ENCODE measurements around the gene BFAR. TPM values are rescaled to one million over a fixed set of nuclear protein-coding genes. Genes with fewer than 3 reads are reported as not detected.

BFAR gene
- total RNA-seq, 1 donor from 2014 or later, result 90.2 TPM

DNA sequence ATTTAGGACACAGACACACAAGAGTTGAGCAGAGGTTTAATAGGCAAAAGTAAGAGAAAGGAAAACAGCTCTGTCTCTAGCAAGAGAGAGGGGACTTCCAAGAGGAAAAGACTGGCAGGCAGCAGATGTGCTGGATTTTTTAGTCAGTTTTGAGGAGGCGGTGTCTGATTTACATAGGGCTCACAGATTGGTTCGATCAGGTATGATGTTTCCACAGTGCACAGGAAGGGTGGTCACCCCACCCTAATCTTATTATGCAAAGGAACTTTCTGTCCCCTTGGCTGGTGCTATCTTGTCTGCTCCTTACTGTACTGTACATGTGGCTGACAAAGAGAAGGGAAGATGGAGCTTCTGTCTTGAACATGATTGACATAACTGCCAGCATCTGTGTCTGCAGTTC lies 25.3 kb downstream of the BFAR start:
- DNase-seq, result no peak
- Histone ChIP-seq H3K9me3 (no peaks in the 10 kb centered on the region), H3K27me3 (ENCODE audit: low read depth) (no peaks in the 10 kb centered on the region), H3K4me1 (peaks cover 28% of the 10 kb centered on the region), H3K27ac (peak overlapping the region; percentile 85), H3K36me3 (peaks cover 98% of the 10 kb centered on the region), H3K4me3 (no peak overlapping the region)
- ATAC-seq, result no peak
- TF ChIP-seq, protein P1, sequence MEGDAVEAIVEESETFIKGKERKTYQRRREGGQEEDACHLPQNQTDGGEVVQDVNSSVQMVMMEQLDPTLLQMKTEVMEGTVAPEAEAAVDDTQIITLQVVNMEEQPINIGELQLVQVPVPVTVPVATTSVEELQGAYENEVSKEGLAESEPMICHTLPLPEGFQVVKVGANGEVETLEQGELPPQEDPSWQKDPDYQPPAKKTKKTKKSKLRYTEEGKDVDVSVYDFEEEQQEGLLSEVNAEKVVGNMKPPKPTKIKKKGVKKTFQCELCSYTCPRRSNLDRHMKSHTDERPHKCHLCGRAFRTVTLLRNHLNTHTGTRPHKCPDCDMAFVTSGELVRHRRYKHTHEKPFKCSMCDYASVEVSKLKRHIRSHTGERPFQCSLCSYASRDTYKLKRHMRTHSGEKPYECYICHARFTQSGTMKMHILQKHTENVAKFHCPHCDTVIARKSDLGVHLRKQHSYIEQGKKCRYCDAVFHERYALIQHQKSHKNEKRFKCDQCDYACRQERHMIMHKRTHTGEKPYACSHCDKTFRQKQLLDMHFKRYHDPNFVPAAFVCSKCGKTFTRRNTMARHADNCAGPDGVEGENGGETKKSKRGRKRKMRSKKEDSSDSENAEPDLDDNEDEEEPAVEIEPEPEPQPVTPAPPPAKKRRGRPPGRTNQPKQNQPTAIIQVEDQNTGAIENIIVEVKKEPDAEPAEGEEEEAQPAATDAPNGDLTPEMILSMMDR (IDR thresholded peaks at IDR 0.05), result no peak
- intact Hi-C loops (cut with DNase I), result no loop called here

DNA sequence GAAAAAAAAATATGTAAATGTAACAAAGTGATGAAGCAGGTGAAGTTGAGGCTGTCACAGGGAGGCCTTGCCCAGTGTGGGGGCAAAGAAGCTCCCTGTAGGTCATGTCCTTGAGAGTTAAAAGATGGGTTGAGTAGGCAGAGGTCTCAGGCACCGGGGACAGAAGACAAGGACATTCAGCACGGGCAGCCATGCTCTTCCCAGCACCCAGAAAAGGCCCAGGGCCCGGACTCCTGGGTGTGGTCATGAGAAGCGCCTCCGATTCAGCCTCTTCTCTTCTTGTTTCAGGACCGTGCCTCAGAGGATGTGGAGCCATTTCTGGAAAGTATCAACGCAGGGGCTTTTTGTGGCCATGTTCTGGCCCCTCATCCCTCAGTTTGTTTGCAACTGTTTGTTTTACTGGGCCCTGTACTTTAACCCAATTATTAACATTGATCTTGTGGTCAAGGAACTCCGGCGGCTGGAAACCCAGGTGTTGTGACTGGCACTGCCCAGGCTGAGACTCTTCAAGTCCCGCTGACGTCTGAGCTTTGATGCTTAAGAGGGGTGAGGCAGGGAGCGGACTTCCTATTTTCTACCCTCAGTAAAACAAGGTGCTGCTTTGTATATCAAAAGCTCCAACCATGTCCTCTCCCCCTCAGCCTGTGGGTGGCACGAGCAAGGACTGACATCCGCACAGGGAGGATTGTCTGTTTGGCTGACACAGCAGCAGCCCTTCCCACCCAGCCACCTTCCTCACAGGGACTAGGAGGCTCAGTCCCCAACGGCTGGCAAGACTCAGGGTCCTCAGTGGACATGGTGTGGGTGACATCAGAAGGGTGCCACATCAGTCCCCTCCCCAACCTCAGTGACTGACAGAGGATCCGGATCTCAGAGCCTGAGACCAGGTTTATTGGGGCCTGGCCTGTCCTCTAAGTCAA lies 34.9 kb downstream of the BFAR start:
- TF ChIP-seq, protein P1 (IDR thresholded peaks at IDR 0.05), result no peak
- Histone ChIP-seq H3K36me3 (peaks cover 72% of the 10 kb centered on the region), H3K27me3 (ENCODE audit: low read depth) (no peaks in the 10 kb centered on the region), H3K4me3 (no peak overlapping the region), H3K4me1 (no peaks in the 10 kb centered on the region), H3K9me3 (no peaks in the 10 kb centered on the region), H3K27ac (peak overlapping the region; percentile 71)
- peak; percentile 78 for DNase-seq
- ATAC-seq, result peak; percentile 88 to 90
- intact Hi-C loops (cut with DNase I), result no loop called here

GRCh38 chr16:14668556-14669223 lies 35.9 kb downstream of the BFAR start:
- intact Hi-C loops (cut with DNase I), result no loop called here
- Histone ChIP-seq H3K27me3 (ENCODE audit: low read depth) (no peaks in the 10 kb centered on the region), H3K27ac (peak overlapping the region; percentile 71), H3K9me3 (no peaks in the 10 kb centered on the region), H3K4me3 (no peak overlapping the region), H3K4me1 (no peaks in the 10 kb centered on the region), H3K36me3 (peaks cover 61% of the 10 kb centered on the region)
- ATAC-seq, result no peak
- TF ChIP-seq, protein P1 (IDR thresholded peaks at IDR 0.05), result no peak
- no peak for DNase-seq

DNA sequence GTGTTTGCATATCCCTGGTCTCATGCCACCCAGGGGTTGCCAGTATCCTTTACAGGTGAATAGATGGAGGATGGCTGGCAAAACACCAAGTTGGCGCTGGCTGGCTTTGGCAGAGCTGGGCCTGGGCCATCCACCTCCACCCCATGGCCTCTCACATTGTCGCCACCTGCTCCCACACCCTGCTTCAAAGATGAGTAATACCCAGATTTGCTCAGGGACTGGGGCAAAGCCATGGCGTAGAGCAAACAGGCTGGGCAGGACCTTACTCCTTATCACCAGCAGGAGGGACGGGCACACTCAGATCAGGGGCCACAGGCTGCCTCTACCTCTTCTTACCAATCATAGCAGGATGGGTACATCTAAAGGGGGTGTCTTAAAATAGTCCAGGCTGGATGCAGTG lies 37.0 kb downstream of the BFAR start:
- no peaks in the 10 kb centered on the region for H3K4me1 ChIP-seq
- TF ChIP-seq, protein P1 (IDR thresholded peaks at IDR 0.05), result no peak
- intact Hi-C loops (cut with DNase I), result no loop called here
- no peak overlapping the region for H3K4me3 ChIP-seq
- DNase-seq (peak; percentile 55), ATAC-seq (peak; percentile 1 to 44)
- no peak overlapping the region for H3K27ac ChIP-seq
- no peaks in the 10 kb centered on the region for H3K9me3 ChIP-seq
- H3K27me3 ChIP-seq (ENCODE audit: low read depth), result no peaks in the 10 kb centered on the region
- H3K36me3 ChIP-seq, result peaks cover 50% of the 10 kb centered on the region

- H3K36me3 ChIP-seq, result peaks cover 23% of the 10 kb centered on the region
- ATAC-seq, result peak; percentile 86
- TF ChIP-seq, protein P1 (IDR thresholded peaks at IDR 0.05), result no peak
- no peak overlapping the region for H3K4me3 ChIP-seq
- H3K4me1 ChIP-seq, result no peaks in the 10 kb centered on the region
- peak; percentile 55 for DNase-seq
- H3K27ac ChIP-seq, result no peak overlapping the region
- no peaks in the 10 kb centered on the region for H3K27me3 ChIP-seq (ENCODE audit: low read depth)
- H3K9me3 ChIP-seq, result no peaks in the 10 kb centered on the region
- intact Hi-C loops (cut with DNase I), result no loop called here
These were observed 39.7 kb downstream of the BFAR start for GRCh38 chr16:14672403-14672971.
